Stimulated activated CD4-positive, alpha-beta T cell treated with anti-CD3 and anti-CD28 coated beads, Interleukin-4, amount 100 ng/mL, for 24 hours (primary cell): Measurements from ENCODE around the gene CD82.

Source experiments
- DNase-seq: peaks from one replicate; pipeline ENCODE4 v3.0.0-alpha.2; 2020

Gene CD82

DNA sequence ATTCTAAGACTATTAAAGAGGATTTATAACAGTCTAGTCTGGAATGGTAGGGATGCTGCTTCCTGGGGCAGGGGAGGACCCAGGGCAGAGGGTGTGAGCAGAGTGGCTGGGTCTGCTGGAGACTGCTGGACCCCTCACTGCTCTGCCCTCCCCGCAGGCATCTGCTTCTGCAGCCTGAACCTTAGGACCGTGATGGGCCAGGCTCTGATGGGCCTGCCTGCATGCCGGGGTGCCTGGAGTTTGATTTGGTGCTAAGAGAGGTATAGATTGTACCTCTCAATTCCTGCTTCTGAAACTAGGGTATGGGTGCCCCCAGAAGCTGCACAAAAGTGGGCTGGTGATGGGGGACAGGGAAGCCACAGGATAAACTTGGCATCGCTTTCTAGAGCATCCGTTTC, 54.9 kb downstream of the CD82 start:
- no peak for DNase-seq

DNA sequence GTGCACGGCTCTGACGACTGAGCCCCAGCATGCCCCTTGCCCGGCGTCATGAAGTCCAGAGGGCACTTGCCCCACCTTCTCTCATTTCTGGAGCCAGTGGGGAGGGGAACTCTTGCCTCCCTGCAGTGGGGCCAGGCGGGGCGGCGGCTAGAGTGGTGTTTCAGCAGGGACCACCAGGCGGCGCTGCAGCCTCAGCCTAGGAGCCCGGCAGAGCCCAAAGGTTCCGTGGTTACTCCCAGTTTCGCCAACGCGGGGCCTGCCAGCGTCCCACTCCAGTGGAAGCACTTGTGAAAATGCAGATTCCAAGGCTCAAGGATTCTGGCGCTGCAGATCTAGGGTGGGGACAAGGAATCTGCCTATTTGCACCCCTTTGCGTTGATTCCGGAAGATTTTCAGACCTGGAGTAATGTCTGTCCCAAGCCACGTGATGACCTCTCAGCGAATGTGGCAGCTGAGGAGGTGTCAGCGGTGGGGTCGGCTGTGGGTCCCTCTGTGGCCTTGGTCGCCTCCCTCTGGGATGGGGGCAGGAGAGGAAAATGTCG, 55.7 kb downstream of the CD82 start:
- peak; percentile 65 for DNase-seq

DNA sequence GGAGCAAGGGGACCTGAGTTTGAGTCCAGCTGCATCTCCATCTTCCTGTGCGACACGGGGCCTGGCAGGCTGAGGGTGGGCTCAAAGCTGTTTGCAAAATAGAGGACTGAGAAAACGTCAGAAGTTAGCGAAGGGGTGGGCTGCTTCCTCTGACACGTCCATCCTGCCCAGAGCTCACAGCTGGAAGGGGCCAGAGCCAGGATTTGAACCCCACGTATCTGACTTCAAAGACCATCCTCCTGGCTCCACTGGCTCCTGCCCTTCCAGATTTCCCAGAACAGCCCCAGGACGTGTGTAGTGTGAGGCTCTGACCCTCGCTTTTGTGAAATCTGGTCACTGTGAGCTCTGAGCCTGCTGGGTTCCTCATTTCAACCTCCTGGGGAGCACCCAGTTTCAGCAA, 56.3 kb downstream of the CD82 start:
- DNase-seq: peak; percentile 3

DNA sequence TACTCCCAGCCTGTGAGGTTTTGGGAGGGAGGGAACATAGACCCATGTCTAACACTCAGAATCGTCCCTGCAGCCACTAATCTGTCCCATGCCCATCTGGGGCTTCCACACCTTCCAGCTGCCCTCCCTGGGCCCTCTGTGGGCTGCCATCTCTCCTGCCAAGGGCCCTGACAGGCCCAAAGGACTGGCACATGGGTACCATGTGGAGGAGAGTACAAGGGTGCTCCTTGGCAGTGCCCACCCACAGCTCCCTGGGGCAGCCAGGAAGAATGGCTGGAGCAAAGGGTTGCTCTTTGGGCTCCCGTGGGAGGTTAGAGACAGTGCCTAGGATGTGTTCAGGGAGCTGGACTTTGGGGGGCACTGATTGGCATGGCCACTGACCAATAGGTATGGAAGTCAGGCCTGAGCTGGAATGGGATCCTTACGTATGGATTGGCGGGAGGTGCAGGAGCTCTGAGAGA, 56.8 kb downstream of the CD82 start:
- peak; percentile 3 for DNase-seq

DNA sequence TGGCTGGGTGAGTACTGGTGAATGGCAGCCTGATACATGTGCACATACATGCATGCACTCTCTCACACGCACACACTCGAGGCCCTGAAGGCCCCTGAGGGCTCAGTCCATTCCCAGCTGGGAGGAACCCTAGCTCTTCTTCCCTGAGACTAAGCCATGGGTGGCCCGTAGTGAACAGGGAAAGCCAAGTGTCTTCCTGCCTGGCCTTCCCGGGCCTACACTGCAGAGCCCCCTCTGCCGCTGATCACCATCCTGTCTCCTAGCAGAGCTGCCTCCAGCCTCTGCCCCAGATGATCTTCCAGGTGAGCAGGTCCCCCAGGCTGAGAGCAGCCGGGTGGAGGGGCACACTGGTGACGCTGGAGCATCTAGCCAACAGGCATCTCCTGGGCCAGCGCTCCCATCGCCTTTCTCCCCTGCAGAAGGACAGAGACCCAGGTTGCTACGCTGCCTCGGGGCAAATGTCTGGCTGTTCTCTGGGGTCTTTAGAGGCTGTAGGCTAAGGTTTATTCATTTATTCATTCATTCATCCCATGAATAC, 57.3 kb downstream of the CD82 start:
- no peak for DNase-seq

DNA sequence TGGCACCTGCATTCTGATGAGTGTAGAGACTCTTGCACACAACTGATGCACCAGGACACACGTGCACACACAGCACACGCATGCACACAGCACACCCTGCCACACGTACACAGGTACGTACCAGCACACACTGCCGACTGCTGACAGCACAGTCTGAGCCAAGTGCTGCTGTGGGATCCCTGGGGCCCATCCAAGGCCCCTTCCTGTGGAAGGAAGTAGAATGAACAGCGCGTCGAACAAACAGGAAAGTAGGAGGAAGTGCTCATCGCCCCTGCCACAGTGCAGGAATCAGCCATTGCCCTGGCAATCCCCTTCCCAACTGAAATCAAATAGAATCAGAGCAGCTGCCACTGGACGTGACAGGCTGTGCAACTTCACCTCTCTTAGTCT, 57.9 kb downstream of the CD82 start:
- peak; percentile 3 for DNase-seq

DNA sequence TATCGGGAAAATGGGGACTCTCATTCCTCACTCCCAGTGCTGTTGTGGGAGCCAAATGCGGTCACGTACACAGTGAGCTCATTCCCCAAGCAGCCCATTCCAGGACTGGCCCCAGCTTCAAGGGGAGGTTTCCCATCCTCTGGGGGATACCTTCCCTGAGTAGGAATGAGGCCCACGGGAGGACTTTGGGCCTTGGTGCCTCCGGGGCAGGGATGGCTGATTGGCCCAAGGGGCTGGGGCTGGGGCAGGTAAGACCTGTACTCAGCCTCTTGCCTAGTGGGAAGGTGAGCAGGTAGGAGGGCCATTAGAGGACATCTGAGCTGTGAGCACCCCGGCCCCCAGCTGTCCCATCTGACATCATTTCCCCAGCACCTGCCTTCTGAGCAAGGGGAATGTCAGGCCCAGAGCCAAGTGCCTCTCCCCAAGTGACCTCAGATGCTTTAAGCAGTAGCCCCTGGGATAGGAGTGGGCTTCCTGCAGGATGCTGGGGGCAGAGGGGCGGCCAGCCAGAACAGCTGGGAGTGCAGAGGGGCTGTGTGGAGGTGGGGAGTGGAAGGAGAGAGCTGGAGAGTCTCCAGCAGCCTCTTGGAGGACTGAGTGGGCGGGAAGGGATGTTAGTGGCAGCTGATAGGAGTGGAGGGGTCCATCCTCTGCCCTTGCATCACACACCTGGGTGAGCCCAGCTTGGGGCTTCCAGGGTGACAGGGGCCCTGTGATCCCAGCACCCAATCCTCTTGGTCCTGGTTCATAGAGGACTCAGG, 58.4 kb downstream of the CD82 start:
- no peak for DNase-seq

DNA sequence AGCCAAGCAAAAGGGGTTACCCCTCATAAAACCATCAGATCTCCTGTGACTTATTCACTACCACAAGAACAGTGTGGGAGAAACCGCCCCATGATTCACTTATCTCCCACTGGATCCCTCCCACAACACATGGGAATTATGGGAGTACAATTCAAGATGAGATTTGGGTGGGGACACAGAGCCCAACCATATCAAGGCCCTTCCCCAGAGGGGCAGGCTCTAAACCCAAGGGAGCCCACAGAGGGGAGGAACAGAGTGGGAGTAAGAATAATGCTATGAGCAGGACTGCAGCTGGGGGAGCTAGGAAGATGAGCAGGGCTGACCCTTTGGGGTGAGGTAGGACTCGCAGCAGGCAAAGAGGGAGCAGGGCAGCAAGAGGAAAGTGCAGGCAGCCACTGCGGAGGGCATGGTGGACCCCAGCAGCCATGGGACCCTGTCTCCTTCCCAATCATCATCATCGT, 59.3 kb downstream of the CD82 start:
- no peak for DNase-seq

DNA sequence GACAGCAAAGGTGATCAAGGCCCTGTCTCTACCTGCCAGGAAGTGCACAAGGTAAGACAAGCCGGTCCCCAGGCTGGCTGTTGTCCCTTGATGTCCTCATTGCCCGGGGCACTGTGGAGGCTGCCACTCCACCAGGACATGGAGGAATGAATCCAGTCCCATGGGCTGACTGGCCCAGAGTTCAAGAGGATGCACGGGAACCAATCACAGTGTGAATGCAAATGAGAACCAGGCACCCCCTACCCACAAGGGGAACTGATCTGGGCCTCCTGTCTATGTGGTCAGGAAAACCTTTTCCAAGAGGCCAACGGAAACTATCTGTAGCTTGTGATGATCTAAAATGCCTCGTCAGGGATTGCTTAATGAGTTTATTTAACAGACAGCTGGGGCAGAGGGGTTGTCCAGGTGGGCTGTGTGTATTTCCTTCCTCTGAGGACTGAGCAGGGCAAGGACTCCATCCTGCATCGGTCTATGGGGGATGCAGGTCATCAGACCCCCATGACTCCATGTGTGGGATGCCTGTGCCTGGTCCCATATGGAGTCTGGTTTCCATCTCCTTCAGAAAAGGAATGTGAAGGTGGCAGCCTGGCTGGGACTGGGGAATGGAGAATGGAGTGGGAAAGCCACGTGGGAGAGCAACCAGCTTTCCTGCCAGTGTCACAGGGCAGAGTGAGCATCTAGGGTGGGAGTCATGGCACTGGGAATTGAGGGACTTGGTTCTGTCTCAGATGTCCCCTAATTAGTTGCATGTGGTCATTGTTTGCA, 60.5 kb downstream of the CD82 start:
- DNase-seq: no peak

DNA sequence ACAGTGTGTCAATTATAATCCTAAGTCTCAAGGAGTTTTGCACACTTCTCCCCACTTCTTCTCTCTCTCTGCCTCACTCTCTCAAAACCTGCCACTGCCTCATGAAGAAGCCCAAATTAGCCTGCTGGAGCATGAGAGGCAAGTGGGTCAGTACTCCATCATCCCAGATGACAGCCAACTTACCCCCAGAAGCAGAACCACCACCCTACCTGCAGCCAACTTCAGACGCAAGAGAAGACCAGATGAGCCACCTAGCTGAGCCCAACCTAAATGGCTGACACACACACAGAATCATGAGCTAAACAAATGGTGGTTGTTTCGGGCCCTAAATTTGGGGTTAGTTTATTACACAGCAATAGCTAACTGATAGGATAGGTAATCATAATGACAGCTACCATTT, 61.2 kb downstream of the CD82 start:
- no peak for DNase-seq

DNA sequence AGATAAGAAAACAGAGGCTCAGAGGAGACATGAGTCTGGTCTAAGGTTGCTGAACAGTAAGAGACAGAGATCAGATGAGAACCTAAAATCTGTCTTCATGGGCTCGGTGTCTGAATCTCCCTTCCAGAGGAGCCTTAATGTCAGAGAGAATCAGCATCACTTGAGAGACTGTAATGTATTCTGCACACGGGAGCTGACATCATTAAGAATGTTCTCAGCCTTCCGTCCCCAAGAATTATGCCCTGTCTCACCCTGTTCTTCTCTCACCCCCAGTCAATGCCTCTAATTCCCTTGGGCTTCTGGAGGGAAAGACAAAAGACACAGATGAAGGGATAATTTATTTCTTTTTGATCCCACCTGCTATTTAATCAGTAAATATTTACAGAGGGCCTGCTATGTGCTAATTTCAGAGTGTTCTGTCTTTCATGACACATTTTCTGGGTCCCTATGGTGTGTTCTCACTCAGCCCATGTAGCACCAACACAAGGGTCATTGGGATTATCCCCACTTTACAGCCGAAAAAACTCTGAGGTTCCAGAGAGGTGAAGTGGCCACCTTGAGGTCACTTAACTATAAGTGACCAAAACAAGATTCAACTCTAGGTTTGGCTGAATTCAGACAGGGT, 61.8 kb downstream of the CD82 start:
- DNase-seq: no peak

DNA sequence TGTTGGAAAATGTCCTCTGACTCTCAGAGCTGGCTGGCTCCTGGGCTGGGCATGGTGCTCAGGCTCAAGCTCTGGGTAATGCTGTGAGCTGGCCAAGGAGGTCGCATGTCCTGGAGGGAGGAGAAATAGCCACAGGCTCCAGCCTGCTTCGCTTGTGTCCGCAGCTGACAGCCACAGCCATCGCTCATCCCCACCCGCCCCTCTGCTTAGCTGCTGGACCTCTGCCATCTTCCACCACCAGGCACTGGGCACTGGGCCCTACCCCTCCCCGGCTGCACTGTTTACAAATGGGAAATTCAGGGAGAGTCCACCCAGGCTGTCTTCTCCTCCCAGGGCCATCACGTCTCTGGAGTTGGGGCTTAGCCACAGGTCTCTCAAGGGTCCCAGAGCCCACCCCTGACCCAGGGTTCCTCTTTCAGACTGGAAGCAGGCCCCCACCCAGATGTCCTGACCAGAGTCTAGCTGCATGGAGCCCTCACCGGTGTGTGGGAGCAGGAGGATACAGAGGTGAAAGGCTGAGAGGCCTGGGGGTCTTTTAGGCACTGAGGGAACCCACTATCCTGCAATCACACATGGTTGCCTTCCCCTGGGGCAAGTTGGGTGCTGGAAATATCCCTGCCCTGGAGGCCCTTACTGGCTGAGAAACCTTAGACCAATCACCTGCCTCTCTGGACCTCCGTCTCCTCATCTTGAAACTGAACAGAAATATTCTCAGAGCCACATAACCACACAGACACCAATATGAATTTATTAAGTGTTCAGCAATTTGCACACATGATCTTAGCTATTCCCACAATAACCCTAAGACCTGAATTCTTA, 62.7 kb downstream of the CD82 start:
- no peak for DNase-seq

DNA sequence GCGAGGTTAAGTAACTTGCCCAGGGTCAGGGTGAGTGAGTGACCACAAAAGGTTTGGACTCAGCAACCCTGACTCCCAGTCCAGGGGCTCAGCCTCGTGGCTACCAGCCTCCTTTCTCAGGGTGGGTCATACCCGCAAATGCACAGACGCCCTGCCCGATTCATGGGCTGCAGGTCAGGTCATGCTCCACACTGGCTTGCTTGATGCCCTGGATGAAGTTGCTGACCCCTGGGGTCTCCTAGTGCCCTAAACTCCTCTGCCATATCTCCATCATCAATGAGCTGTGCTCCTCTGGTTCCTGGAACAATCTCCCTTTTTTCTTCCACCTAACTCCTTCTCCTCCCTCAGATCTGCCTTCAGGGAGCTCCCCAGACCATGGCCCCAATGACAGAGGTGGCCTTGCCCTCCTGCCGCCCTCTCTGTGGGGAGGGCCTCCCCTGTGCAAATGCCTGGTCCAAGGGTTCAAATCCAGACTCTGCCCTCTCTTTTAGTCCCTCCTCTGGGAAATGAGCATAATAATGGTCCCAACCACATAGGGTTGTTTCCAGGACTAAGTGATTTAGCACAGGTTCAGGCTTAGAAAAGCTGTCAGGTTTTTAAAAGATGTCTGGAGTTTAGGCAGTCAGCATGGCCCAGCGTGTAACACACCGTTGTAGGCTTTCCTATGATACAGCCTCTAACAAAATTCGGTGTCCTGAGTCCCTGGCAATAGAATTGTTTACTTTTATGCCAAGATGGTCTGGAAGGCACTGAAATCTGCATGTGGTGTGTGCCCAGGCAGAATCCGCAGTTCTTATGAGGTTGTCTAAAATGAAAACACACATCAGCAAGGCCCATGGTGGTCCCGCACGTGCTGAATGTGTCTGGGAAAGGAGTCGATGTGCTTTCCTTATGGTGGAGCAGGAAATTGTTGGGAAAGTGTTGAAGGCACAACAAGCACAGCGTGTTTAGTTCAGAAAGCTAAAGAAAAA, 63.6 kb downstream of the CD82 start:
- no peak for DNase-seq

DNA sequence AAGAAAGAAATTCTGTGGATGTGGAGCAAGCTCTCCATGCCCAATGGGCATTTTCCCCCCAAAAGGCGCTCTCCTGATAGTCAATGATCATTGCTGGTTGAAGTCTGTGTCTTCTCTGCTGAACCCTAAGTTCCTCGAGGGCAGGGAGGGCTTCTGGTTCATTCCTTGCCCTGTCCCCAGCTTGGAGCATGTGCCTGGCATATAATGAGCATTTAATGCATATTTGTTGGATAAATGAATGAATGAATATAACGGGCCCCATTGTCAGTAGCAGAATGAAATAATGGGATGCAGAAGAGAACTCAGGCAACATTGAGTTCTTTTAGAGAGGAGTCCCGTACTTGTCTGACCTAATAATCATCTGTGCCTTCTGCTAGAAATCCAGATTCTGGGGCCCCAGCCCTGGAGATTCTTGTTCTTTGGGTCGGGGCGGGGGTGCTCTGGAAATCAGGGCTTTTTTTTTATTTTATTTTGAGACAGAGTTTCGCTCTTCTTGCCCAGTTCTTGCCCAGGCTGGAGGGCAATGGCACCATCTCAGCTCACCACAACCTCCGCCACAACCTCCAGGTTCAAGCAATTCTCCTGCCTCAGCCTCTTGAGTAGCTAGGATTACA, 64.4 kb downstream of the CD82 start:
- no peak for DNase-seq

DNA sequence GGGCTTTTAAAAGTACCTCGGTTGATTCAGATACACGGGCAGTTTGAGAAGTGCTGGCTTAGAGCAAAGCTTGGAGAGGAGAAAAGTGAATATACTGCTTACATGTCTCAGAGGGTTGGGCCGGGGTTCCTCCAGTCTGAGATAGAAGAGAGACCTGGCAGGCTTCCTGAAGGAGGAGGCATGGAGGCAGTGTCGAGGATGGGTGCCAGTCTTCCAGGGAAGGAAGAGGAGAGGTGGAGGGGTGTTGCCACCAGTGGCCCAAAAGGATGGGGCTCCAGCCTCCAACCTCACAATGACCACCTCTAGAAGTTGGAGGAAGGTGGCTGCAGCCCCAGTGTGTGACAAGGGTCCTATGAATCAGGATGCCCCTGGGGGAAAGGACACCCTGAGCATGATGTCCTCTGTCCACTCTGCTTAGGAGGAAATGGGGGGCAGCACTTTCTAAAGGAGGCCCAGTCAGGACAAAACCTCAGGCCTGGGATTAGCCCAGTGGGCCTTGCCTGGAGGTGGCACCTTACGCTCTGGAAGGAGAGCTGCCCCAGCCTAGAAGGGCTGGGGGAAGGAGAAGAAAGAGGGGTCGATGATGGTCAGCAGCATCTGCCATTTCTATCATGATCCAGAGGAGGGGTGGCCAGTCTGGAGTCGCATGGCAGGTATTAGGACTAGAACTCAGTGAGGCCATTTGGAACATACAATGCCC, 65.2 kb downstream of the CD82 start:
- DNase-seq: no peak

DNA sequence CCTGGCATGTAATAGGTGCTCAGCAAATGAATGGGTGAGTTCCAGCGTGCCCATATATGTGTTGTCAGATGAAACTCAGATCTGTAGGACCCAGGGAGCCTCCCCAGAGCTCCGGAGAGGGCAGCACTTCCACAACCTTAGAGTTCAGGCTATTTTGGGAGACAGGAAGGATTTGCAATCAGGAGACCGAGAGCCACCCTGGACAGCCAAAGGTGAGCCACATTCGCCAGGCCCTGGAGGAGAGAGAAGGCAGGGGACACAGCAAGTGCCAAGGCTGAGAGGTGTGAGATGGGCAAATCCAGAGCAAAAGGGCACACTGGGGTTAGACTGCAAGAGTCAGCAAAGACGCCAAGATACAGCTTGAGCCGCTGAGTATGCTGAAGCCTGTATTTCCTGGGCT, 66.4 kb downstream of the CD82 start:
- DNase-seq: no peak

DNA sequence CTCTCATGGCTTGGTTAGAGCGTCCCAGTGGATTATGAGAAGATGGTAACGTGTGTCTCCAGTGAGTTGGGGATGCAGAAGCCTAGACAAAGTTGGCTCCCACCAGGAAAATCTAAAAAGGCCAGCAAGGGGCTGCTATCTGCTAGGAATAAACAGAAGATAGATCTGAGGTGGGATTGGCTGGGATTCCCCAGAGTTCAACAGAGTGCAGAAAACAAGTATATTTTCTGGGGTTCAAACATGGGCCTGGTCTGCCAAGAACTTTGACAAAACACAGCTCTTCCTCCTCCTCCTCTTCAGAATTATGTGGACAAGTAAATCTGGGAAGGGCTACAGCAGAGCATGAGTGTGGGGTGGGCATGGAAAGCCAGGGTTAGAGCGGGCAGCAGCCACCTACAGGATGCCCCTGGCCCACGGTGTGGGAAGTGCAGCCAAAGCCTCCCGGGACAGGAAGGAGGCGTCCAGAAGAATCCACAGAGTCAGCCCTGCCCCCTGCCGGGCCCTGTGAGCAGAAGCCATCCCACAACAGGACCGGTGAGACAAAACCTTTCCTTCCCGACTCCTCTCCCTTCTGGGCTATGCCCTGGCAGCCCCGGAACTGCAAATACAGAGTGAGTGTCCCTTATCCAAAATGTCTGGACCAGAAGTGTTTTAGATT, 67.1 kb downstream of the CD82 start:
- no peak for DNase-seq

DNA sequence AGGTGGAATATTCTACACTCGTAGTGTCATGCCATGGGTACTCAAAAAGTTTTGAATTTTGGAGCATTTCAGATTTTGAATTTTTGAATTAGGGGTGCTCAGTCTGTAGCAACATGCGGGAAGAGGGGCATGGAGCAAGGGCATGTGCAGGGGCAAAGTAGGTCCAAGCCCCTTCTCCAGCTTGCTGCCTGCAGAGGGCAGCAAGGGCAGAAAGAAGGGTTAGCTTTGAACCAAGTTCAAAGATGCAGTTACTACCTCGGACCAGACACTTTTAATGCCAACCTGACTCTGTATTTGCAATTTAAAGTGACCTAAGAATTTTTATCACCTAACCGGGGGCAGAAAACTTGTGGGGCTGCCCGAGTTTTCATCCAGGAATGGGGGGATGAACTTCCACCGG, 68.2 kb downstream of the CD82 start:
- no peak for DNase-seq
